Stimulated activated CD8-positive, alpha-beta memory T cell treated with anti-CD3 and anti-CD28 coated beads, Interleukin-12 subunit alpha, Interleukin-12 subunit beta, amount 100 ng/mL, for 1 hour (primary cell): ENCODE data around the gene SV2C.
A peak's percentile ranks its signal among the peaks of the same experiment; 100 is the strongest.

ENCODE experiments used
- DNase-seq: peaks from one replicate; pipeline ENCODE4 v3.0.0-alpha.2; 2020; ENCODE audit warnings: low read depth

SV2C gene

DNA sequence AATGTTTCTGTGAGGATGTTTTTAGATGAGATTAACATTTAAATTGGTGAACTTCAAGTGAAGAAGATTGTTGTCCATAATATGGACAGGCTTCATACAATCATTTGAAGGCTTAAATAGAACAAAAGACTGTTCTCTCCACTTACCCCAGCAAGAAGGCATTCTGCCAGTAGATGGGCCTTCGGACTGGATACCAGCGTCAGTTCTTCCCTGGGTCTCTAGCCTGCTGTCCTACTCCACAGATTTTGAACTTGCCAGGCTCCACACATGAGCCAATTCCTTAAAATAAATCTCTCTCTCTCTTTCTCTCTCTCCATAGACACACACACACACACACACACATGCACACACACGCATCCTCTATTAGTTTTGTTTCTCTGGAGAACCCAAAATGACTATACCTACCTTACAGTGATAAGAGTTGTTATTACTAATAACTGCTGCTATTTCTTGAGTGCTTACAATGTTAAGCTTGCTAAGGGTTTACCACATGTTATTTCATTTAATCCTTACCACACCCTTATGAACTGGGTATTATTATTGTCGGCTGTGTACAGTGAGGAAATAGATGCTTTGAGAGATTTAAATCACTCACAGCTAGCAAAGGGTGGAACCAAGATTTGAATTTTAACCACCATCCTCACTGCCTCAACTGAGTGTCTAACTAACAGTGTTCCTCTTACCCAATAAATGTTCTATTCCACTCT lies 300.1 kb downstream of the SV2C start:
- no peak for DNase-seq

DNA sequence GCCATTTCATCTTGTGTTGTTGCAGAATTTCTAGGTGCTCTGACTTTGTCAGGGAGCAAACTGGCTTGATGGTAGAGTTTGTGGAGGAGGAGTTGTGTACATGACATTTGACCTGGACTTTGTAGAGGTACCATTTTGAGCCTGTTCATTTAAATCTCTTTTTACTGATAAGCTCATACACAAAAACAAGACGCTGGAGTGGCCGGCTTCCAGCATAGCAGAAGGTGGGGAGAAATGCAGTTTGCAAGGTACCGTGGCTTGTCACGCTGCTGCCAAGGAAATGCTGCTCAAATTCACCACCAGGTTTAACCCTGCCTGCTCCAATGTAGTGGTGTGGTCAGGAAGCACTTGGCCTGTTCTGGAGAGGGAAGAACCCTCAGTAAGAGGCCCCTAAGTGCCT lies 301.0 kb downstream of the SV2C start:
- no peak for DNase-seq

DNA sequence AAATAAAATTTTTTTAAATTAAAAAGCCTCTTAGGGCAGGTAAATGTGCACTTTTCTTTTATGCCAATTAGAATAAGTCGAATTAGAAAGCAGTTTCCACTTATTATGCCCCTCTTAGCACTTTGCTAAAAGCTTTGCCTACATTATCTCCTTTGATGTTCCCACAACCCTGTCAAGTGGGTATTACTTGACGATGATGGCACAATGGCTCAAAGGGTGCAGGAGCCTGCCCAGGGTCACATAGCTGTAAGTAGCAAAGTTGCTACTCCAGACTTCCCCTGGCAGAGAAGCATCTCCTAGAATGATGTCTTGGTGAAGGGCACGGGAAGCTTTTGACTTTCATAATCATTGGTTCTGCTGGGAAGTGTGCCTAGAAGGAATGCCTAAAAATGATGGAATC lies 301.5 kb downstream of the SV2C start:
- DNase-seq = no peak

DNA sequence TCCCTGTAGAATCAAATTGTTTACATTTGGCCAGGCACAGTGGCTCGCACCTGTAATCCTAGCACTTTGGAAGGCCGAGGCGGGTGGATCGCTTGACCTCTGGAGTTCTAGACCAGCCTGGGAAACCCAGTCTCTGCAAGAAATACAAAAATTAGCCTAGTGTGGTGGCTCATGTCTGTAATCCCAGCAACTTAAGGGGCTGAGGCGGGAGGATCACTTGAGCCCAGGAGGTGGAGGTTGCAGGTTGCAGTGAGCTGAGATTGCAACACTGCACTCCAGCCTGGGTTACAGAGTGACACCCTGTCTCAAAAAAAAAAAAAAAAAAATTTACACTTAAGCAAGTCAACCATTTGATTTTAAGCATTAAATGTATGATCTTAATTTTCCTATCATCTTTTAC lies 302.4 kb downstream of the SV2C start:
- DNase-seq = no peak

DNA sequence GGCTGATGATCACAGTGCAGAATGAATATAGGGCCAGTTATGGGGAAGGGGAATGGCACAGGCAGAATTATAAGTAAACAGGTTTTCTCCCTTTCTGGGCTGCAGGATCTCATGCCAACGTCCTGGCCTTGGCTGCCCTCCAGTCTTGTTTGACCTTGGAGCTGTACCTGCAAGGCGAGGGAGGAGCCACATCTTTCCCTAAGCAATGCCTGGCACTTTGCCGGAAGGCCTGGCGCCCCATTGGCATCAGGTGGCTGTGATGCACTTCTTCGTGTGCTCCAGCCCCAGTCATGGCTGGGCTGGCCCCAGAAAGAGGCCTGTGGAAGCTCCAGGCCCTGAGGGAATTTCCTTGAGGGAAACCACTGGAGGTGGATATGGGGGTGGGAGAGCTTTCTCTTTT lies 303.2 kb downstream of the SV2C start:
- no peak for DNase-seq

DNA sequence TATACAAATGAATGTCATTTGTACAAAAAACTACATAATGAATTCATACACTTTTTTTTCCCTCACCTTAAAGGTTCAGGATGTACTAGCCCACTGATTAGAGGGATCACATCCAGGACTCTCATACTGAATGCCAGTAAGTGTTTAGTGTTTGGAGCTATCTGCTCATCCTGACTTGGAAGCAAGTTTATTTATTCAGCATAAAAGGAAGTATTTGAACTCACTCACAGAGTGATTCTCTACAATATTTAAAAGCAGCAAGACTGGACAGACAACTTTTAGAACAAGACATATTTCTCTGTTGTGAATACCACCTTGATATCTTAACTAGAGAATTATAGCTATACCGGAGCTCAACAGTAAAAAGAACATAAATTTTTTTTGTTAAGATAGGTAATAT lies 305.1 kb downstream of the SV2C start:
- DNase-seq = no peak

DNA sequence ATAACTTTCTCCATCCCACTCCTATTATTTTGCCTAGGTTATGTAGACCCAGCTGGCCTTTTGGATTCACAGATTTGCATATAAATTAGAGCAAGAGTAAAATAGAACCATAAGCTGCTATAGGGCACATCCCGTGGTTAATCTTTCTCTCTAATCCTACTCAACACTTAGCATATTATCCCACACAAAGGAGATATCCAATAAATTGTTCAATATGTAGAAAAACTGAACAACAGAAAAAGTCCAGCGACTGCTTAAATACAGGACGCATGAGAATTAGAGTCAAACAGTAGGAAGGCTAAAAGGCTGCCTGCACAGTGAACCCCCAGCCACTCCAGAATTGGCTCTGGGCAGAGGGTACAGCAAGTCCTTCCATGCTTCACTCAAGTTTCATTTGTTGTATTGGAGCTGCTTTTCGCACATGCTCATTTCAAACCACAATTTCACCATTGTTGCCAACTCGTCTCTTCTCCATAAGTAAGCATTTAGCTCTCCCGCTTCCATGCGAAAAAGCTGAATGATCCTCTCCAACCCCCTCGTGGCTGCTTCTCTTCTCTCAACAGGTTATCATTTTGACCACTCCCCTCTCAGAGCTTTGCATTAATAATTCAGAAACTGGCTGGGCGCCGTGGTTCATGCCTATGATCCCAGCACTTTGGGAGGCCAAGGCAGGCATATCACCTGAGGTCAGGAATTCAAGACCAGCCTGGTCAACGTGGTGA lies 305.8 kb downstream of the SV2C start:
- no peak for DNase-seq

DNA sequence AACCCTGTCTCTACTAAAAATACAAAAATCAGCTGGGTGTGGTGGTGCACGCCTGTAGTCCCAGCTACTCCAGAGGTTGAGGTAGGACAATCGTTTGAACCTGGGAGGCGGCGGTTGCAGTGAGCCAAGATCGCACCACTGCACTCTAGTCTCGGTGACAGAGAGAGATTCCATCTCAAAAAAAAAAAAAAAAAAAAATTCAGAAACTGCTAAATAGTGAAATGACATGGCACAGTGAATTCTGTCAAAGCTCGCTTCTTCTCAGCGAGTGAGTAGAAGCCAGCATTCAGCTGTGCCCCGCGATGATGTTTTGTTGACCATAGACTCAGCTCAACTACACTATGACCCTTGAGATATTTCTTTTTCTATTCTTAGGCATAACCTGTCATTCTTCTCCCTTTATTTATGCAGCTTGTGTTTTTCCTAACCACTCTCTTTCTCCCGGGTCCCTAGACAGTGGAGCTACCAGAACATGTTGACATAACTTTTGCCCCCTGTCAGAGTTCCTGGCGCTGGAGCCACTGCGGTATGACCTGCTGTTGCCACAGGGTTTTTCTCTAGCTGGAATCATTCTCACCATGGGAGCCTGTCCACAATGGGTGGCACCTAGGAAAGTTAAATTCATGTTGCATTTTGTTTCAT lies 306.5 kb downstream of the SV2C start:
- no peak for DNase-seq

DNA sequence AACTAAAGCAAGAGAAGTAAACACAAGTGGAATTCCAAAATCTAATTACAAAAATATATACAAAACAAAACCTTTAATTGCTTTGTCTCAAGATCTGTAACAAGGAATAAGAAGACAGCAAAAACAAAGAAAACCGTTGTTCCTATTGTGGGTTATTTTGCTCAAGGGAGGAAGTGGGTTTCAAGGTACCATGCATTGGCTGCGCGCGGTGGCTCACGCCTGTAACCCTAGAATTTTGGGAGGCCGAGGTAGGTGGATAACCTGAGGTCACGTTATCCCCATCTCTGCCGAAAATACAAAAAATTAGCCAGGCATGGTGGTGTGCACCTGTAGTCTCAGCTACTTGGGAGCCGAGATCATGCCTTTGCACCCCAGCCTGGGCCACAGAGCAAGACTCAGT lies 307.8 kb downstream of the SV2C start:
- DNase-seq = no peak

DNA sequence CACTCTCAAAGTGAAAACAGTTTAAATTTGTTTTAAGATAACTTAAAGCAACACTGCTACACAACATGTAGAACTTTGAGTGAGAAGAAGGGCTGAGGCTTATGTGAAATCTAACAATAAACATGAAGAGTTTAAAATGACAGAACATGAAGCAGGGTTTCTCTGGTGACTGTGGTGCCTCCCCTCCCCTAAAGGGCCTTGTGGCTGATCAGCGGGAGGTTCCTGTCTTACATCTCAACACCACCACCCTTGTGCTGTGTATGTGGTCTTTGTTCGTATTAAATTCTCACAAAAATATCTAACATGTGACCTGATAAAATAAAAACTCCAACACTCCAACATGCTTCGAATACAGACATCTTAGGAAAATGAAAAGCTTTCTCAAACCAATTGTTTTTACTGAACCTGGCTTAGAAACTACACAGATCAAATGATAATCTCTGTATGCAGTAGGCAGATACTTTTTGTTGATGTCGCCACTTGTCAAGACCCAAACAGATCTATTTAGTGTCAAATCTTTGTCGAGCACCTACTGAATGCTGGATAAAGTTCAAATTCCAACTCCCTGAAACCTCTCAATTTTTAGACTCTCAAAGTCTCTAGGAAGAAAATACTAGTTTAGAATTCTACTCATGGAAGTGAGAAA lies 310.0 kb downstream of the SV2C start:
- no peak for DNase-seq

DNA sequence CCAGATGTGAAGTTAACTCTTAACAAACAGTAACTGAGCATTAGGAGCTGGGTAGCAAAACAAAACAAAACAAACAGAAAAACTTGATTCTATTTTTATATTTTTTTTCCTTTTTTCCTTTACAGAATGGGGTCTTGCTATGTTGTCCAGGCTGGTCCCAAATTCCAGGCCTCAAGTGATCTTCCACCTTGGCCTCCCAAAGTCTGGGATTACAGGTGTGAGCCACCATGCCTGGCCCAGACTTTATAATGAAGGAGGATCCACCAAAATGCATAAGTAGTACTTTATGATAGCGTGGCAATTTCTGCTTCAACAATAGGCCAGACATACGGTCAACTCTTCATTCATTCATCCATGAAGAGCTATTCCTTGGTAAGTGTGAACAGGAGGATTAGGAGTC lies 314.0 kb downstream of the SV2C start:
- DNase-seq = no peak

DNA sequence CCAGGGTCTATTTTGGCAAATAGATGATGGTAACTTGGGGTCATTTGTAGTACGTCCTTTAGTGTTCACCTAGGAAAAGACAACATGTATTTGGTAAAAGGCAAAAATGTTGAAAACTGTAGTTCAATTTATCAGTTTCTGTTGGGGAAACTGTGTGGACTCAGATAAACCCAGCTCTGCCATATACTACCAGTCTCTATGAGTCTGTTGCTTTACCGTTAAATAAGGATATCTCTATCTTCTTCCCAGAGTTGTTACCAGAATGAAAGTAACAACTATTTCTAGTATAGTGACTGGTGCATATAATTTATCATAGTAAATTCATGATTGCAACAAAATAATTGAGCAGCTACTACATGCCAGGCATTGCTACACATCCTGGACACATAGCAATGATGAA lies 316.1 kb downstream of the SV2C start:
- DNase-seq = no peak

DNA sequence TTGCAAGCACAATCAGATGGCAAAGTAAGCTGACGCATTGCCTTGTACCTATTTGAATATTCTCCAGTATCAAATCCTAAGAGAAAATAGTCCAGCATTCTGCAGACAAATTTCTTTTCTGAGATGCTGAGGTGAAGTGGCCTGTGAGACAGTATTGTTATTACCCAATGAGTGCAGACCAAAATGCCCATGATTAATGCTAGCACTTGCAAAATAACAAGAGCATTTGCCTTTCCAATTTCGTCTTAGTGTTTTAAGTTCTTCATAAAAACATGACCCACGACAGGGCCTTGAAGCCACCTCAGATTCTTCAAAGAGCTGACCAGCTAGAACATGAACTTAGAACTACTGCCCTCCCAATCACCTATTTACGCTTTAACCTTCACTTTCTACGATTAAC lies 317.3 kb downstream of the SV2C start:
- no peak for DNase-seq

DNA sequence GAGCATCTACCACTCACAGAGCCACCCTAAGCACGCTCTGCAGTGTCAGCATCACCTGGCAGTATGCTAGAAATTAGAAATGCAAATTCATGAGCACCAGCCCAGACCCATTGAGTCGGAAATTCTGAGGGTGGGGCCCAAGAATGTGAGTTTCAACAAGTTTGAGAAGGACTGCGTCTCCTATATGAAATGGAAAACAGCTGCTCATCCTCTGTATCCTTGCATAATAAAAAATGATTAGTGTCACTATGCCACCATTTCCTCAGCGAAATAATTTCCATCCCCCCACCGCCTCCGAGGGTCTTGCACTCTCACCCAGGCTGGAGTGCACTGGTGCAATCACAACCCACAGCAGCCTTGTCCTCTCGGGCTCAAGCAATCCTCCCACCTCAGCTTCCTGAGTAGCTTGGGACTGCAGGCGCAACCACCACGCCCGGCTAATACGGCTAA lies 318.6 kb downstream of the SV2C start:
- DNase-seq = no peak

DNA sequence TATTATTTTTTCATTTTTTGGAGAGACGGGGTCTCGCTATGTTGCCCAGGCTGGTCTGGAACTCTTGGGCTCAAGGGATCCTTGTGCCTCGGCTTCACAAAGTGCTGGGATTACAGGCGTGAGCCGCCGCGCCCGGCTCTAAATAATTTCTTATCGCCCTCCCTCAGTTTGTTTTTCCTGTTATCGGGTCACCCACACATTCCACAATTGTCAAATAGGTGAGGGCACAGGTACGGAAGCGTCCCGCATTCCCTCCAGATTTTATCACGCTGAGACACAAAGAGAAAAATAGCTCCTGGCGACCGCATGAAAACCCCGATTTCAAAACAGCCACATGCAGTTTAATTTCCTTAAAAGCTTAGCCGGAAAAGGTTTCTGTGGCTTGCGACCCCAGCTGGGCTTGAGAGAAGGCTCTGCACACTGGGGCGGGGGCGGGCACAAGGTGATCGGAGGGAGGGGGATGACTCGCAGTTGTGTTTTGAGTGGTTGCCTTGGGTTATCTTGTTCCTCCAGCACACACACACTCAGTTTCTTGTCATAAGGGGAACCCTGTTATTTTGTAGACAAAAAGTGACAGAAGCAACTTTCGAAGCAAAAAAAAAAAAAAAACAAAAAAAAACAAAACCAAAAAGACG lies 319.2 kb downstream of the SV2C start:
- peak; percentile 51 for DNase-seq

DNA sequence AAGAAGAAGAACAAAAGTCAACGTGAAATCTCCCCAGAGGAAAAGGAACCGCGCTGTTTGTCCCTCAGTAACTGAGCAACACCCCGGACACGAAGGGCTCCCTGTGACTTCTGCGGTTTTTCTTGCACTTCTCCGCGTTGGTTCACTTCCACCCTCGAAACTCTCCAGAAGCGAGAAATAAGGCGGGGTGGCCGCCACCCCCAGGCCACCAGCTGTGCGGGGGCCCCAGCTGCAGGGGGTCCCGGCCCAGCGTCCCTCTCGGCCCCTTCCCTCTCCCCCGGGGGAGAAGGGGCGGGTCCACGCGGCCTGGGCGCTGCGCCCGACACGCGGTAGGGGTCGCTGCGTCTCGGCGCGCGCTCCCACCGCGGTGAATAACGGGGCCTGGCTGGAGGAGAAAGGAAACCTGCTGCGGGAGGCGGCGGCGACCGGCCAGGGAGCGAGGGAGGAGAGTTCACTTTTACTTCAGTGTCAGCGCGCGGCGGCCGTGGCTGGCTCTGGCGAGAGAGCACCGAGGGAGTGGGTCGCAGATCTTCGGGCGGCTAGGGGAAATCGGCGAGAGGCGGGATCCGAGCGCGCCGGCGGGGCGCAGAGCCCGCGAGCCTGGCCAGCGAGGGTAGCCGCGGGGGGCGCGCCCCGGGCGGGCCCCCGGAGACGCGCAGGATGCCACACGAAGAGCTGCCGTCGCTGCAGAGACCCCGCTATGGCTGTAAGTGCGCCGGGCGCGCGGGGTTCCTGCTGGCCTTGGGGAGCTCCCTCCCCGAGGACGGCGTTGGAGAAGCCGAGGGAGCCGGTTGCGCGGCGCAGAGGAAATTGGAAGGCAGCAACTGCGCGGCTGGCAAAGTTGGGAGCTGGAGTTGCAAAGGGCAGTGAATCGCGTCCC lies 319.9 kb downstream of the SV2C start, which contains the start of gene IQGAP2:
Gene IQGAP2, plus strand, starts transcription at position 400 of the 880 bp plus-strand sequence. Its CDS starts 261 bp downstream, at position 661.
- peak; percentile 66 for DNase-seq
